HepG2 (cell line): Measurements from ENCODE around the gene TUBA4B. TPM values are rescaled to one million over a fixed set of nuclear protein-coding genes. Genes with fewer than 3 reads are reported as not detected.

Experiments
- ATAC-seq: fragments of 200-7000 bp; cut with Tn5 transposase; 3 replicates; pipeline ENCODE4 v1.9.1; 2020; ENCODE audit warnings: mild to moderate bottlenecking, moderate library complexity
- BruUV-seq: library from RNA; stranded (reverse); fragments of 400-500 nt; replicated peaks from 2 replicates; lab custom pipeline; 2021; lab: Mats Ljungman, UMichigan
- CTCF ChIA-PET: fragments of 300-600 bp; formaldehyde crosslinking; extraction: SDS; loops from one replicate; lab custom pipeline; 2021; ENCODE audit warnings: low total read pairs, inconsistent platforms, low intra/inter-chr PET ratio; lab: Yijun Ruan, JAX
- POLR2A ChIA-PET: fragments of 350-600 bp; sonication (Branson Sonifier 250); formaldehyde crosslinking; loops from one replicate; lab custom pipeline; 2020; ENCODE audit warnings: antibody characterized with exemption, inconsistent platforms; lab: Yijun Ruan, JAX
- DNase-seq: peaks from one replicate; pipeline ENCODE4 v3.0.0-alpha.2; 2015; ENCODE audit warnings: low spot score
- FAIRE-seq: peaks from 3 replicates; lab custom pipeline; 2011; peaks lifted over from hg19 to GRCh38; lab: Jason Lieb, UNC
- H2AFZ ChIP-seq: one replicate; pipeline ENCODE4 v1.6.1; 2011; ENCODE audit warnings: low read length, inconsistent platforms
- H3K27ac ChIP-seq: fragments of 300-600 bp; 3 replicates; pipeline ENCODE4 v1.8.0; 2011; ENCODE audit warnings: mixed run types, mild to moderate bottlenecking, mixed read lengths, low read length, inconsistent platforms; ENCODE audit not compliant: insufficient read depth; ENCODE audit errors: extremely low read length
- H3K27me3 ChIP-seq, 2 experiments: fragments of 200-600 bp in 1 of 2; 2 replicates in 1 of 2; 3 replicates in 1 of 2; pipeline versions ENCODE4 v1.6.0 to v1.8.0; 2011; ENCODE audit warnings: low read length in 2 of 2, mild to moderate bottlenecking in 2 of 2, moderate library complexity in 2 of 2, inconsistent platforms in 1 of 2; ENCODE audit not compliant: insufficient read depth in 2 of 2, control insufficient read depth in 1 of 2
- H3K36me3 ChIP-seq, 2 experiments: fragments of 200-600 bp in 1 of 2; replicated peaks in 1 of 2; 2 replicates in 1 of 2; 3 replicates in 1 of 2; pipeline versions ENCODE4 v1.5.1 to v1.8.0; 2011; ENCODE audit warnings: low read length in 2 of 2, inconsistent platforms in 1 of 2; ENCODE audit not compliant: insufficient read depth in 2 of 2, control insufficient read depth in 1 of 2
- H3K4me1 ChIP-seq: 2 replicates; pipeline ENCODE4 v1.5.1; 2012; ENCODE audit warnings: low read length, inconsistent platforms; ENCODE audit not compliant: insufficient read depth
- H3K4me2 ChIP-seq: 2 replicates; pipeline ENCODE4 v1.6.0; 2011; ENCODE audit warnings: low read depth, low read length, inconsistent platforms
- H3K4me3 ChIP-seq, 3 experiments: fragments of 200-600 bp in 1 of 3; sonication (generic), shearing (Covaris generic) in 1 of 3; replicated peaks in 1 of 3; 2 replicates each; pipeline ENCODE4 v1.5.1; 2011 to 2016; ENCODE audit warnings: low read length in 3 of 3, inconsistent platforms in 2 of 3, low read depth in 2 of 3, mild to moderate bottlenecking in 2 of 3, control low read depth in 1 of 3, mixed read lengths in 1 of 3; ENCODE audit not compliant: insufficient read depth in 1 of 3
- H3K79me2 ChIP-seq: one replicate; pipeline ENCODE4 v1.6.1; 2011; ENCODE audit warnings: low read length, inconsistent platforms; ENCODE audit not compliant: insufficient read depth
- H3K9ac ChIP-seq: 2 replicates; pipeline ENCODE4 v1.6.0; 2011; ENCODE audit warnings: mild to moderate bottlenecking, low read depth, low read length, inconsistent platforms; ENCODE audit not compliant: insufficient read depth
- H3K9me3 ChIP-seq: 2 replicates; pipeline ENCODE4 v1.5.1; 2012; ENCODE audit warnings: mild to moderate bottlenecking, low read length
- H4K20me1 ChIP-seq: 2 replicates; pipeline ENCODE4 v1.6.0; 2011; ENCODE audit warnings: inconsistent platforms, mild to moderate bottlenecking, low read length, moderate library complexity; ENCODE audit not compliant: insufficient read depth
- NR2F1 ChIP-seq, 2 experiments: fragments of 450-650 bp in 1 of 2; formaldehyde crosslinking in 1 of 2; IDR thresholded peaks; 2 replicates each; pipeline versions ENCODE4 v1.5.0 to v1.6.1; 2016 to 2020; ENCODE audit warnings: mild to moderate bottlenecking in 1 of 2, missing compliant biosample characterization in 1 of 2, missing genetic modification reagents in 1 of 2, moderate library complexity in 1 of 2
- POLR2G ChIP-seq: fragments of 200-400 bp; formaldehyde crosslinking; IDR thresholded peaks from 2 replicates; pipeline ENCODE4 v1.6.1; 2018; ENCODE audit warnings: mild to moderate bottlenecking, low read depth, low read length, moderate library complexity
- ZFP62 ChIP-seq: sonication (generic); formaldehyde crosslinking; IDR thresholded peaks from 2 replicates; pipeline ENCODE4 v1.4.0; 2020; ENCODE audit warnings: missing genetic modification reagents
- ZKSCAN5 ChIP-seq: sonication (generic); formaldehyde crosslinking; IDR thresholded peaks from 2 replicates; pipeline ENCODE4 v1.5.1; 2020; ENCODE audit warnings: mild to moderate bottlenecking, missing genetic modification reagents
- ZNF138 ChIP-seq: sonication (generic); formaldehyde crosslinking; IDR thresholded peaks from 2 replicates; pipeline ENCODE4 v1.5.0; 2020; ENCODE audit warnings: mild to moderate bottlenecking, low read depth, missing genetic modification reagents
- ZNF383 ChIP-seq: sonication (generic); formaldehyde crosslinking; IDR thresholded peaks from 2 replicates; pipeline ENCODE4 v1.4.0; 2020; ENCODE audit warnings: missing genetic modification reagents, mild to moderate bottlenecking, borderline replicate concordance
- WGBS: methylation state at CpG from one replicate; pipeline ENCODE4 v1.1.6; 2017; ENCODE audit warnings: low lambda C conversion rate; 5-methylcytosine and 5-hydroxymethylcytosine counted together
- in situ Hi-C: cut with HindIII; loops from 2 replicates; pipeline ENCODE4 v1.10.0; 2017; ENCODE audit warnings: low pct_unique_long_range_greater_than_20kb; ENCODE audit not compliant: extremely low pct_ligation_motif_present
- intact Hi-C: fragments of 100-400 bp; cut with micrococcal nuclease; formaldehyde crosslinking; loops from one replicate; pipeline ENCODE4 v1.10.0; 2022; ENCODE audit not compliant: unreplicated experiment
- polyA plus RNA-seq, 8 experiments: library from polyadenylated mRNA; depleted of rRNA in 3 of 8; stranded (reverse) in 7 of 8; unstranded in 1 of 8; fragments of >200 nt; fragmentation: Illumina TruSeq in 4 of 8; extraction: Trizol in 4 of 8; gene quantifications; 2 replicates each; pipeline versions ENCODE4 v1.2.1 to v1.2.3, GENCODE V29; 2011 to 2016; ENCODE audit warnings: low read depth in 4 of 8, missing spikeins in 1 of 8, mixed read lengths in 1 of 8; ENCODE audit not compliant: insufficient read depth in 1 of 8
- total RNA-seq, 5 experiments: library from RNA; depleted of rRNA; stranded (reverse); fragments of >200 nt; fragmentation: Illumina TruSeq; extraction: Trizol; gene quantifications; 2 replicates each; pipeline ENCODE4 v1.2.3, GENCODE V29; 2016; ENCODE audit warnings: low read depth in 1 of 5
- TF ChIP-seq, protein P1 (sequence below): fragments of 450-650 bp; IDR thresholded peaks from 2 replicates; pipeline ENCODE4 v1.6.1; 2016

Gene TUBA4B
- total and polyA plus RNA-seq, 2 of the 13 experiments (the other 11 are each of a cell fraction or from before 2014, with no cell fraction given): 0.18 to 0.22 TPM

GRCh38 chr2:219251656-219252055 lies 1.4 kb upstream of the TUBA4B start (continued):
- TF ChIP-seq ZFP62: no peak
- TF ChIP-seq NR2F1 (CRISPR knock-in tag; IDR thresholded peaks at IDR 0.05): no peak
- TF ChIP-seq ZNF138 (CRISPR knock-in tag): no peak
- TF ChIP-seq ZNF383 (CRISPR knock-in tag): no peak
- no peak for TF ChIP-seq POLR2G

GRCh38 chr2:219252084-219252483 lies 959 bp upstream of the TUBA4B start:
- ATAC-seq (no peak), DNase-seq (no peak), FAIRE-seq (no peak)
- intact Hi-C loops (no loop called here), in situ Hi-C loops (no loop called here)
- H2AFZ ChIP-seq: no peak overlapping the region
- H3K27ac ChIP-seq: no peak overlapping the region
- H3K9ac ChIP-seq: no peak overlapping the region
- peaks cover 2 to 35% of the 10 kb centered on the region in 2 experiments; a peak in 4 of 5 replicates for H3K27me3 ChIP-seq
- no peak overlapping the region for H3K4me3 ChIP-seq
- H4K20me1 ChIP-seq: no peaks in the 10 kb centered on the region
- H3K79me2 ChIP-seq: no peaks in the 10 kb centered on the region
- BruUV-seq: no TSS peak
- ChIA-PET POLR2A (interaction anchor here (0.7 to 5.7 kb wide), 4 partner anchors 9 to 44 kb away, joined by 3 to 73 read pairs (median 4); partner anchors contain the start of genes DNAJB2 and ZFAND2B), CTCF (interaction anchor here (0.6 kb wide), 1 partner anchor 40 kb away, joined by 3 read pairs; no protein-coding TSS in a partner anchor)
- no peaks in the 10 kb centered on the region for H3K9me3 ChIP-seq
- peaks cover 1 to 13% of the 10 kb centered on the region in 2 experiments; a peak in 4 of 5 replicates for H3K36me3 ChIP-seq
- no peak overlapping the region for H3K4me2 ChIP-seq
- TF ChIP-seq, protein P1, sequence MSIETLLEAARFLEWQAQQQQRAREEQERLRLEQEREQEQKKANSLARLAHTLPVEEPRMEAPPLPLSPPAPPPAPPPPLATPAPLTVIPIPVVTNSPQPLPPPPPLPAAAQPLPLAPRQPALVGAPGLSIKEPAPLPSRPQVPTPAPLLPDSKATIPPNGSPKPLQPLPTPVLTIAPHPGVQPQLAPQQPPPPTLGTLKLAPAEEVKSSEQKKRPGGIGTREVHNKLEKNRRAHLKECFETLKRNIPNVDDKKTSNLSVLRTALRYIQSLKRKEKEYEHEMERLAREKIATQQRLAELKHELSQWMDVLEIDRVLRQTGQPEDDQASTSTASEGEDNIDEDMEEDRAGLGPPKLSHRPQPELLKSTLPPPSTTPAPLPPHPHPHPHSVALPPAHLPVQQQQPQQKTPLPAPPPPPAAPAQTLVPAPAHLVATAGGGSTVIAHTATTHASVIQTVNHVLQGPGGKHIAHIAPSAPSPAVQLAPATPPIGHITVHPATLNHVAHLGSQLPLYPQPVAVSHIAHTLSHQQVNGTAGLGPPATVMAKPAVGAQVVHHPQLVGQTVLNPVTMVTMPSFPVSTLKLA: 0 out of 2 replicates have a peak, but pooled peaks have one; percentile 28
- TF ChIP-seq ZKSCAN5: no peak
- TF ChIP-seq, all 625 proteins: peak for 1
- H3K4me1 ChIP-seq: peaks cover 71% of the 10 kb centered on the region
- 77% methylated on average over 5 of the region's 5 CpGs for WGBS
